NB4 (cell line): ENCODE data around the gene SNX19.

Source experiments
- DNase-seq: peaks from one replicate; pipeline ENCODE4 v3.0.0; 2010; ENCODE audit warnings: low read depth
- H3K4me3 ChIP-seq: one replicate; pipeline ENCODE4 v1.5.1; 2011; ENCODE audit warnings: mild to moderate bottlenecking, low read depth, low read length, moderate library complexity
- CTCF ChIP-seq: IDR thresholded peaks from one replicate; pipeline ENCODE4 v1.5.1; 2012; ENCODE audit warnings: low read depth, low read length
- MAX ChIP-seq: IDR thresholded peaks from 2 replicates; pipeline ENCODE4 v1.6.1; 2011; ENCODE audit warnings: low read depth, low read length
- MYC ChIP-seq: IDR thresholded peaks from 2 replicates; pipeline ENCODE4 v1.6.1; 2011; ENCODE audit warnings: low read depth, low read length
- POLR2A ChIP-seq: IDR thresholded peaks from 2 replicates; pipeline ENCODE4 v1.6.1; 2011; ENCODE audit warnings: mild to moderate bottlenecking; ENCODE audit not compliant: insufficient read length; ENCODE audit errors: extremely low read depth

The SNX19 gene

GRCh38 chr11:130916910-130917309 is 631 bp upstream of the SNX19 start:
- no peak for DNase-seq
- TF ChIP-seq POLR2A: no peak
- no peak for TF ChIP-seq CTCF
- no peak for TF ChIP-seq MYC
- no peak for TF ChIP-seq MAX
- H3K4me3 ChIP-seq: peak overlapping the region; percentile 59

GRCh38 chr11:130915603-130916237 is 559 bp downstream of the SNX19 start:
- TF ChIP-seq CTCF (no peak), MYC (no peak), MAX (no peak), POLR2A (no peak)
- H3K4me3 ChIP-seq: peak overlapping the region; percentile 91
- peak; percentile 9 for DNase-seq

GRCh38 chr11:130913268-130913667 is 3.0 kb downstream of the SNX19 start:
- H3K4me3 ChIP-seq: no peak overlapping the region
- TF ChIP-seq CTCF (no peak), MYC (no peak), POLR2A (no peak), MAX (no peak)
- DNase-seq: no peak

- TF ChIP-seq MAX (no peak), CTCF (no peak), MYC (no peak)
- DNase-seq: no peak
These were observed 3.7 kb downstream of the SNX19 start for GRCh38 chr11:130912552-130912951.

GRCh38 chr11:130911306-130911705 is 5.0 kb downstream of the SNX19 start:
- DNase-seq: no peak
- TF ChIP-seq MYC: no peak
- no peak for TF ChIP-seq CTCF
- TF ChIP-seq MAX: no peak
- TF ChIP-seq POLR2A: no peak
- no peak overlapping the region for H3K4me3 ChIP-seq

More at GRCh38 chr11:130912552-130912951, 3.7 kb downstream of the SNX19 start:
- H3K4me3 ChIP-seq: no peak overlapping the region
